HG03280 (cell line): ENCODE measurements around the gene DNAI2.

Source experiments
- ATAC-seq: cut with Tn5 transposase; IDR thresholded peaks from one replicate; pipeline ENCODE4 v1.9.1; 2021; ENCODE audit warnings: mild to moderate bottlenecking, moderate library complexity; ENCODE audit not compliant: unreplicated experiment

The DNAI2 gene

DNA sequence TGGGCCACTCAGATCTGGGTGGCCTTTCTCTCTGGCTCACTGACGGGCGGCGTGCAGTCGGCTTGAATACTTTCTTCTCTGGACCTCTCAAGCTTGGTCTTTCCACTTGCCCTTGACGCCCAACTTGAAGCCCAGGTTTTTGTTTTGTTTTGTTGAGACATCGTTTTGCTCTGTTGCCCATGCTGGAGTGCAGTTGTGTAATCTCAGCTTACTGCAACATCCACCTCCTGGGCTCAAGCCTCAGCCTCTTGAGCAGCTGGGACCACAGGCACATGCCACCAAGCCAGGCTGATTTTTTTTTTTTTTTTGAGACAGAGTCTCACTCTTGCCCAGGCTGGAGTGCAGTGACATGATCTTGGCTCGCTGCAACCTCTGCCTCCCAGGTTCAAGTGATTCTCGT lies 29.3 kb downstream of the DNAI2 start:
- no peak for ATAC-seq

DNA sequence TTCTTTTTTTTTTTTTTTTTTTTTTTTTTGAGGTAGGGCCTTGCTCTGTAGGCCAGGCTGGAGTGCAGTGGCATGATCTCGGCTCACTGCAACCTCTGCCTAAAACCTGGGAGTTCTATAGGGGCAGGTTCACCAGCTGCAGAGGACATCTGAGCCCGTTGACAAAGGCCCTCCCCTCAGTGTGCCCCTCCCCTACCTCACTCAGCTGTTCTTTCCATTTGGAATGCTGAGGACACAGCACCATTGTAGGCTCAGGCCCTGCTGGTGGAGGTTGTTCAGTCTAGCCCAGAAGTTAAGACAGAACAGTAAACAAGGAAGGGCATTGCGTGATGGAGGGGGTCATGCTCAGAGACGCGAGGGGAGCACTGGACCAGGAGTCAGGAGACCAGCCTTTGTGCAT lies 30.1 kb downstream of the DNAI2 start:
- ATAC-seq, result no peak

DNA sequence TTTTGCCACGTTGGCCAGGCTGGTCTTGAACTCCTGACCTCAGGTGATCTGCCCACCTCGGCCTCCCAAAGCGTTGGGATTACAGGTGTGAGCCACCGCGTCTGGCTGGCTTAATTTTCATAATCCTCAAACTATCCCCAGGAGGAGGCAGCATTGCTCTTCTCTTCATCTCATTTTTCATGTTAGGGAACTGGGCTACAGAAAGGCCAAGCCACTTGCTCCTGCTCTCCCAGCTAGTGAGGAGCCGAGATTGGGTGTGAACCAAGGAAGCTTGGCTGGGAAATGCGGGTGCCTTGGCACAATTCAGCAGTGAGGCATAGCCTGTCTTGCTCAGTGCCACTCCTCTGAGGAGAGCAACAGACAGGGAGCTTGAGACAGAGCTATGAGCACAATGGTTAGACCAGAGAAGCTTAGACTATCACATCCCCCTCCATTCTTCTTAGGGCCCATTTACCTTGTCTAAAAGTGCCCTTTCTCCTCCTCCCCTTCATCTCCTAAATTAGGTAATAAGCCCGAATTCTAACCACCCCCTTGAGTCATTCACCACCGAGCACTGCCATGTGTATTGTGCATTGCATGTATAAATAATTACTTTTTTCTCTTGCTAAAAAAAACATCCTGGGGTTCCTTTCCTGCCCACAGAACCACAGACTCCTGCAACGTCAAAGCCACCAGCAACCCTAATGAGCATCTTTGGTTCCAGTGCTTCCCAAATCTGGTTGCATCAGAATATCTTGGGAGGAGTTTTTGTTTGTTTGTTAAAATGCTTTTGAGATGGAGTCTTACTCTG lies 32.0 kb downstream of the DNAI2 start:
- no peak for ATAC-seq

DNA sequence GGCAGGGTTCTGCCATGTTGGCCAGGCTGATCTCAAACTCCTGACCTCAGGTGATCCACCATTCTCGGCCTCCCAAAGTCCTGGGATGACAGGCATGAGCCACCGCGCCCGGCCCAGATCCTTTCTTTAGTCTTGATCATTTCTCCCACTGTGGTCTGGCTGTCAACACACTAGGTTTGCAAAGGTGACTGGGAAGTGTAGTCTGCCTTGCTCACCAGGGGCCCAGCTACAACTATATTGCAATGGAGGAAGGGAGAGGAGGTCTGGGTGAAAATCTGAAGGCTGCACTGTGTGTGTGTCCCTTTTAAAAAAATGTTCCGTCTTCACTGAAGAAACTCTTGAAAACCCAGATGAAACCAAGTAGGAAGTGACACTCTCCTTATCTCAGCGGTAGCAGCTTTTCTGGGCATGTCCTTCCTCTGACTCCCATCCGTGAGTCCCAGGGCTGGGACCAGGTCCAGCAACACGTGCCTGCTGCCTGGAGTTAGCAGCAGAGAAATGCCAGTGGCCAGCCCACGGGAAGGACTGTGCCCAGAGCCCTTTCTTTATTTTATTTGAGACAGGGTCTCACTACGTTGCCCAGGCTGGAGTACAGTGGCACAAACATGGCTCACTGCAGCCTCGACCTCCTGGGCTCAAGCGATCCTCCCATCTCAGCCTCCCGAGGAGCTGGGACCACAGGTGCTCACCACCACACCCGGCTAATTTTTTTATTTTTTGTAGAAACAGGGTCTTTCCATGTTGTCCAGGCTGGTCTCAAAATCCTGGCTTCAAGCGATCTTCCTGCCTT lies 34.1 kb downstream of the DNAI2 start:
- ATAC-seq, result no peak

DNA sequence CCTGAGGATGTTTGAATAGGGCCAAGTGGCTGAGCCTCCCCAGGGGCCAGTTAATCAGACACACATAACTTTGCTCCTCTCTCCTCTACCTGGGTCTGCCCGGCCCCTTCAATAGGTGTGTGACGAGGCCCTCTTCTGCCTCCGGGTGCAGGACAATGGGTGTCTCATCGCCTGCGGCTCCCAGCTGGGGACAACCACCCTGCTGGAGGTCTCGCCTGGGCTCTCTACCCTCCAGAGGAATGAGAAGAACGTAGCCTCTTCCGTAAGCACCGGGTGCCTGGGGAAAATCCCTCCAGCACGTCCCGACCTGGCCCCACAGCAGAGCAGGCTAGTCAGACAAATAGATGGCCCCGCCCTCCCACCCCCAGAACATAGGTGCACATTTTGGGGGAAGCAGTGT lies 35.9 kb downstream of the DNAI2 start:
- no peak for ATAC-seq

DNA sequence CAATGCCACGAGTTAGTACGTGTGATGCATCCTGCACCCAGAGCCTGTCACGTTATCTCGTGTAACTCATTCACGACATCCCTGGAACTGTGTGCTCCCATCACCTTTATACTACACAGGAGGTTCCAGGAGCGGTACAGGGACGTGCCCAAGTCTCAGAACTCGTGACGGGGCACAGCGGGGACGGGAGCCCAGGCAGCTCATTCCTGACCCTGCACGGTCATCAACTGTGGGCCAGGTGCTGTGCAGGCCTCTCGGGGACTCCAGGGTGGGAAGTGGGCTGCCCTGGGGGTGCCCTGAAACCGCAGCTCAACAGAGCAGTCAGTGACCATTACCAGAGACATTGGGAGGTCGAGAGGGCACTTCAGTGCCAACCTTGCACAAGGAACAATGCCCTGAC lies 40.8 kb downstream of the DNAI2 start:
- ATAC-seq, result no peak

DNA sequence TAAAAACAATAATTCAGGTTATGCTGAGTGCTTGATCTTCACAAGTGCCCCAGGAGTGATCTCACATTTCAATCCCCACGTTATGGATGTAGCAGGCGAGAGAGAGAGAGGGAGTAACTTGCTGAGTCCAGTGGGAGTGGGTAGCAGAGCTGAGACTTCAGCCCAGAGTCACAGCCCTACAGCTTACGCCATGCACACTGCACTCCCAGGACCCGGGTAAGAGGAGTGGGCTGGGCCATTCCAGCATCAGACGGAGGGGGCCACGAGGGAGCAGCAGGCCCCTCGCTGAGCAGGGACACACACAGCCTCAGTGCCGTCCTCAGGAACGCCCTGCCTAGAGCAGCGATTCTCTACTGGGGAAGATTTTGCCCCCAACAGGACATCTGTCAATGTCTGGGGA lies 42.2 kb downstream of the DNAI2 start:
- no peak for ATAC-seq

DNA sequence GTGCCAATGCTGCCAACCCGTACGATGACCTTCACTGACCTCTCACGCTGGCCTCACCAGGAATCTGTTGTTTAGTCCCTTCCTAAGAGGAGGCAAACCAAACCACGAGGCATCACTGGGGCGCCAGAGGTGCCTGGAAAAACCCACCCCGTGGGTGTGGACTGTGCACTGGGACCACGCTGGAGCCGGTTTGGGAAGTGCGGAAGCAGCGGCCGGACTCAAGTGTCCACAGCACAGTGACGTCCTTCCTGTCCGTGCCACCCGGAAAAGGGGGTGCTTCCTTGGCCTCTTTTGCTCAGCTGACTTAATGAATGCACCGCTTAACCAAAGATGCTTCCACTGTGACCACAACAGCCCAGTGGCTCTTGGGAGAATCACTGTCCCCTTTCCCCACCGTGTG lies 43.0 kb downstream of the DNAI2 start:
- no peak for ATAC-seq

DNA sequence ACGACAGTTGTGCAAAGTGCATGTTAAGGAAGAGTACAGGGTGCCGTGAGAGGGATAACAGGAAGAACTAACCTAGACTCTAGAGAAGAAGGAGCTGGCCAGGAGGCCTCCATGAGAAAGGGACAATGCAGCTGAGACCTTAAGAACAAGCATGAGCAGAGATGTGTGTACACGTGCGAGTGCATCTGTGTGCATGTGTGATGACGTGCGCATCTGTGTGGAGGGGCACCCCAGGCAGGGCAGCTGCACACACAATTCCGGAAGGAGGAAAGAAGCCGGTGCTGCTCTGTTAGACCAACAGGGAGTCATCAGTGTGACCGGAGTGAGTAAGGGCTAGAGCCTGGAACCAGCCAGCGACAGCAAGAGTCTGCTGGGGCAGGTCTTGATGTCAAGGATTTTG lies 44.4 kb downstream of the DNAI2 start:
- ATAC-seq, result no peak

DNA sequence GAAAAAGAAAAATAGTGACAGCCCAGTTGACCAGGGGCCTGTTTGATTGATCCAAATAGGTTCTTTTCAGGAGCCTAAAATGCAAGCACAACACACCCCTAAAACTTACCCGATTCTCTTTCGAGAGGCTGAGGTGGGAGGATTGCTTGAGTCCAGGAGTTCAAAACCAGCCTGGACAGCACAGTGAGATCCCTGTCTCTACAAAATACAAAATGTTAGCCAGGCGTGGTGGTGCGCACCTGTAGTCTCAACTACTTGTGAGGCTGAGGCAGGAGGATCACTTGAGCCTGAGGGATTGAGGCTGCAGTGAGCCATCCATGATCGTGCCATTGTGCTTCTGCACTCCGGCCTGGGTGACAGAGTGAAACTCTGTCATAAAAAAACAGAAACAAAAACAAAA lies 50.5 kb downstream of the DNAI2 start:
- ATAC-seq, result no peak

DNA sequence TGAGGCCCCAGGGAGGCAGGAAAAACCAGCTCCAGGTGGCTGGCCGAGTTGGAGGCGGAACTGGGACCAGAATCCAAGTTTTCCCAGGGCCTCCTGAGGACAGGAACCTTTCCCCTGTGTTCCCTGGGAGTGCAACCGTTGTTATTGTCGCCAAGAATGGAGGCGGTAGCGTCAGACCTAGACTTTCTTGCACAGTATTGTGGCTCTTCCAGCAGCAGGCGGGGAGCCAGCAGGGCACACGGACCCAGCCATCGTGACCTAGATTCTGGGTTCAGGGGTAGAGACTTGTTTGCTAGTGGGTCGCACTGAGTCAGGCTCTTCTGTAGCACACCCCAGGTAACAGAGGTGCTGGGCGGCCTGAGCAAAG lies 51.3 kb downstream of the DNAI2 start:
- ATAC-seq, result no peak

DNA sequence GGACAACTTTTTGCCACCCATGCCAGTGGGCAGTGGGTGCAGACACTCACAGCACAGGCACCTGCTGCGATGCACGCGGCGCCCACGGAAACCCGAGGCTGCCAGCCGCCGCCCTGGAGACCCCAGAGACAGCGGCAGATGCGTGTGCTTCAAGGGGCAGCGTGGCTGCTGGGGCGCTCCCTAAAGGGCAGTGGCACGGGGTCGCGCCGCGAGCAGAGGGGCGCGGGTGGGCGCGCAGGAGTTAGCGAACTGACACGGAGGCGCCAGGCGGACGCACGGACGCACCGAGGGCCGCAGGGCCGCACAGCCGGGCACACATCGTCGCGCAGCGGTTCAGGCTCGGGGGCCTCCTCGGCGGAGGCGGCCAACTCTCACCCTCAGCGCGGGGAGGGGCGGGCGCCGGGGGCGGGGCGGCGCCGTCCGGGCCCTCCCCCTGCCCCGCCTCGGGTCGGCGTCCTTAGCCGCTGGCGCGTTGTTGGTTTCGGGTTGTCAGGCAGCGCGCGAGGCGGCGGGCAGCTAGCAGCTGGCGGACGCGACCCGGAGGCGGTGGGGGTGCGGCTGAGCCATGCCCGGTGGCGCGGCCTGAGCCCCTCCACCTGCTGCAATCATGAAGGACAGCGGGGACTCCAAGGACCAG lies 51.8 kb downstream of the DNAI2 start, which contains the start of gene KIF19:
TSS of gene KIF19 (plus strand) at position 484 of the 637 bp plus-strand sequence. CDS start at position 608, 124 bp downstream.
- no peak for ATAC-seq

DNA sequence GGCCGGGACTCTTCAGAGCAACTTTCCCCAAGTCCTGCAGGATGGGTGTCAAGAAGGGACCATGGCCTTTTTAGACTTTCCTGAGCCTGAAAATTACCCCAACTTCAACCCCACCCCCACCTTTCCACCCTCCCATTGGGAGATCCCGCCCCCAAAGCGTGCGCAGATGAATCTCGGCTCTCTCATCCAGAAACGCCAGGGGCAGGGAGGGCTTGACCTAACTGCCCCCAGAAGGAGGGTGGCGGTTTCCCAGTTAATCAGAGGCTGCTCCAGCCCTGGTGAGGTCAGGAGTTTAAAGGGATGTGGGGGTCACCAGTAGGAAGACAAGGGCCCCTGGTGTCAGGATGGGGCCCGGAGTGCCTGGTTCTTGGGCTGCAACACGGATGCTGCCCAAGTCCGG lies 52.5 kb downstream of the DNAI2 start:
- no peak for ATAC-seq

DNA sequence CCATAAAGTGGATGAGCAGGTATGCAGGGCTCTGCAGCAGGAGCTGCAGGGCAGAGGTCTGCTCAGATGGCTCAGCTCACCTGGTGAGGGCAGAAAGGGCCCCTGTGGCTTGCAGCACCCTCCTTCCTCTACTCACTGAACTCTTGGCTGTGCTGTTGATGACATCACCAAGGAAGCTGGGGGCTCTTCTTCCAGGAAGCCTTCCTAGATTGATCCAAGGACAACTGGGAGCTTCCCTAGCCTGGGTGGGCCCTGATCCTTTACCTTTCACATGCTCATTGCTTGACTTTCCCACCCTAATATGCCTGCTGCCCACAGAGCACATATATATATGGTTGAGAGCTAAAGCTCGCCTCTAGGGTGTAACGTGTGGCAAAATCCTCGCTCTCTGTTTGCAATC lies 54.5 kb downstream of the DNAI2 start:
- ATAC-seq, result no peak

DNA sequence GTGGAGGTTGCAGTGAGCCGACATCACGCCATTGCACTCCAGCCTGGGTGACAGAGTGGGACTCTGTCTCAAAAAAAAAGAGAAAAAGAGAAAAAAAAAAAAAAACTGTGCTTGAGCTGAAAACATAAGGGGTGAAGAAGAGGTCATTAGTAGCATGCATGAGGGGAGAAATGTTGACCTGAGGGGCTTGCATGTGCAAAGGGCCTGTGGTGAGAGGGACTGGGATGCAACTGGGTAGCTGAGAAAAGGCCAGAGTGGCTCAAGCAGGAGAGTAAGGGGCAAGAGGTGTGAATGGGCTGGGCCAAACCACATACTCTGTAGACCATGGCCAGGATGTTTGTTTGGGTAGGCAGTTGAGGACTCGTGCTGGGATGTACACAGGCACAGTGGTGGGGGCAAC lies 55.3 kb downstream of the DNAI2 start:
- no peak for ATAC-seq

DNA sequence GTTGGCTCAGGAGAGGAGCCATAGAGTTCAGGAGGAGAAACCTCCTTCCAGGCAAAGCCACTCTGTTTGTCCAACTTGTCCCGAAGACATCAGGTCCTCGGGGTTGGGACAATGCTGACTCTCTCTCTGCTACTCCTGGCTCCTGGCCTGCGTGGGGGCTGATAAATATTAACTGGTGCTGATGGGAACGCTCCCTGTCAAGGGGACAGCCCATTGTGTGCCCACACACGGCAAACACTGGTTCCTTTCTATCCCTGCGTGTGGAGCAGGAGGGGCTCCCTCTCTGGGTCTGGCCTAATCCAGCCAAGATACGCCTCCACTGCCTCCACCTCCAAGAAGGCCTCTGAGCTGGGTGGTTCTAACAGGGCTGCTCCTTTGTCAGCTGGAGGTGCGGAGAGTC lies 56.4 kb downstream of the DNAI2 start:
- ATAC-seq, result no peak

DNA sequence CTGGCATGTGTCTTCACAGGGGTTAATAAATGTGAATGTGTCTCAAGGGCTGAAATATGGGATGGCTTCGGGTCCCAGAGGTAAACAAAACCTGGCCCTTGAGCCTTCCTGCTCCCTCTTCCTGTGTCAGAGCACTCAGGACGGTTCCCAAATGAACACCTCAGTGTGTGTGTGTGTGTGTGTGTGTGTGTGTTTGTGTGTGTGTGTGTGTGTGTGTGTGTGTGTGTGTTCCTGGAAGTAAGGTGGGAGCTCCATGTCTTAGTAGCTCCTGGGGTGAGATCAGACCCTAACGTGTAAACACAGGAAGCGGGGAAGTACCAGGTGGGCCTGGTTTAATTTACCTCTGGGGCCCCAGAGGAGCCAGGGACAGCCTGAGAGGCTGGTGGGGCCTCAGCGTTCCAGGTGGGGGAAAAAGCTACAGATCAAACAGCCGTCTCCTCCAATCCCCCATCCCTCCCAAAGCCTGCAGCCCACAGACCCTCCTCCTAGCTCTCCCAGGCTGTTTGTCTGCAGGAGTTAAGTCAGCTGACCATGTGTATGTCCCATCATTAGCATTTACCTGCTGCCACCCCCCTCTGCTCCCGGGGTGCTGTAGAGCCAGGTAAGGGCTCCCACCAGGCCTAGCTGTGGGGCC lies 58.1 kb downstream of the DNAI2 start:
- no peak for ATAC-seq

DNA sequence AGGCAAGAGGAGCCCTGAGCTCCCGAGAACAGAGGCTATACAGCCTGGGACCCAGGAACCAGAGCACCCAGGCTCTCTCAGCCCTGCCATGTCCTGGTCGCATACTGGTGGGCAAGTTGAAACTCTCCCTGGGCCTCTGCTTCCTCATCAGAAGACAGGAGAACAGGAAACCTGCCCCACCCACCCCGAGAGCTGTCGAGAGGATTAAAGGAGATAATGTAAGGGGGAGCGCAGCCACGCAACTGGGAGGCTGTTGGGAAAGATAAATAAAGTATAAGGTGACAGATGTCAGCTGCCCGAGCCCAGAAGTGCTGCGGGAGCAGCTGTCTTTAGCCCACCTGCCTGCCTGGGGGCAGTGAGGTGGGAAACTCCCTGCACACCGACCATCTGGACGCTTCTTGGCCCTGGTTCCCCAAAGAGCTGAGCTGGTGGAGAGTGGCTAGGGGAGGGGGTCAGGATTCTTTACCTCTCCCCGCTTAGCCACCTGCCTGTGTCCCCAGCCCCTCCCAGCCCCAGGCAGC lies 58.8 kb downstream of the DNAI2 start:
- no peak for ATAC-seq

DNA sequence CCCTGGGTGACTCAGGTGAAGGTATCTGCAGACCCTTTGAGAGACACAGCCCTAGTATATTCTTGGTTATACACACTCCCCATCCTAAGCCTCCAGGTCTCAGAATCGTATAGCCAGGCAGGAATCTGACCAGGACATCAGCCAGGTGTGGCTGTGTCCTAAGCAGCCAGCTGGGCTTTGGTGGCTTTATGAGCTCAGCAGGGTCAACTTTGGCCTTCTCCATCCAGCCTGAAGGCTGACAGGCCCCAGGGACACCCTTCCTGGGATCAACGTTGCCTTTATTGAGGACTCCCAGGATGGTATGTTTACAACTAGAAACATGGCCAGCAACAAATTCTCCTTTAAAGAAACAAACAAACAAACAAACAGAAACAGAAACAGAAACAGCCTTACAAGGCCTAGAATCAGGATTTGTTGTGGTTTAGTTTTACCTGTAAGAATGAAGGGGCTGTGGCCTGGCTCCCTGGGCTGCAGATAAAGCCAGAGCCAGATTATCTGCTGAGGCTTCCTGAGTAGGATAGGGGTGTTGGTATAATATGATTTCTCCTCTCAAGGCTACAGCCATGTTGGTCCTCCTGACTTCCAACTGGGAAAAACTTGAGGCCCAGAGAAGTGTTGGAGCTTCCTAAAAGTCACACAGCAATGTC lies 60.5 kb downstream of the DNAI2 start:
- no peak for ATAC-seq

DNA sequence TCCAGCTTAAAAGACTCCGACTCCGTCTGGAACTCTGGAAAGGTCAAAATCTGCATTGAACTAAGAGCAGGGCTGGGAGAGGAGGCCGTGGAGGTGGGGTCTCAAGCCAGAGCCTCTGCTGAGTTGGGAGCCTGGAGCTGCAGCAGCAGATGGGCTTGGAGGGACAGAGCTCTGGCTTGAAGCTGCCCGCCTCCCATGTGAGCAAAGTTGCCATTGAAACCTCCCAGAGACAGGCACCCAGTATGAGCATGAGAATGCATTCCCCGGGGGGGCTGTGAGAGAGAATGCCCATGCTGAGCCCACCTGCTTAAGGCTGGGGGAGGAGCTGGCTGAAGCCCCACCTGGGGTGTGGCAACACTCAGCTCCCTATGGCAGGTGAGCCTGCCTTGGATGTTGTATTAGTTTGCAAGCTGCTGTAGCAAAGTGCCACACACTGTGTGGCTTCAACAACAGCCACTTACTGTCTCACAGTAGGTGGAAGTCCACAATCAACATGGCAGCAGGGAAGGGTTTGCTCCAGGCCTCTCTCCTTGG lies 61.6 kb downstream of the DNAI2 start:
- ATAC-seq, result no peak
